T-helper 22 cell (primary cell): Measurements from ENCODE around the gene DIO3.

Experiments
- DNase-seq: peaks from one replicate; pipeline ENCODE4 v3.0.0-alpha.2; 2020; ENCODE audit warnings: low read depth

DIO3 gene

DNA sequence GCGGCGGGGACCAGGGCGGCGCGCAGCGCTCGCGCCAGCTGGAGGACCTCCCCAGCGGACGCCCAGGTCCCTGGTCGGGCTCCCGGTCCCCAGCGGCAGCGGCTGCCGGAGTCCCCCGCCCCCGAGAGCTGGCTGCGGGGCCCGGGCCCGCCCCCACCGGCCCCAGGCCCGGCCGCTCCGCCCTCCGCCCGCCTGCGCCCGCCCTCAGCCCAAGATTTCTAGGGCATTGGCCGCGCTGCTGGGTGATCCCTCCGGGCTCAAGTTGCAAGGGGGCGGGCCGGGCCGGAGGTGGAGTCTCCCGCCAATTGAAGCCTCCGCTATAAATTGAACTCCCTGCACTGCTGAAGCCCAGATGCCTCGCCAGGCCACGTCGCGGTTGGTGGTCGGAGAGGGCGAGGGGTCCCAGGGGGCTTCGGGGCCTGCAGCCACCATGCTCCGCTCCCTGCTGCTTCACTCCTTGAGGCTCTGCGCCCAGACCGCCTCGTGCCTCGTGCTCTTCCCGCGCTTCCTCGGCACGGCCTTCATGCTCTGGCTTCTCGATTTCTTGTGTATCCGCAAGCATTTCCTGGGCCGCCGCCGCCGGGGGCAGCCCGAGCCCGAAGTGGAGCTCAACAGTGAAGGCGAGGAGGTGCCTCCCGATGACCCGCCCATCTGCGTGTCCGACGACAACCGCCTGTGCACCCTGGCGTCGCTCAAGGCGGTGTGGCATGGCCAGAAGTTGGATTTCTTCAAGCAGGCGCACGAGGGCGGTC lies at the start of gene DIO3:
Gene DIO3 (plus strand): TSS at position 351 of the 752 bp plus-strand sequence.
- DNase-seq: no peak

DNA sequence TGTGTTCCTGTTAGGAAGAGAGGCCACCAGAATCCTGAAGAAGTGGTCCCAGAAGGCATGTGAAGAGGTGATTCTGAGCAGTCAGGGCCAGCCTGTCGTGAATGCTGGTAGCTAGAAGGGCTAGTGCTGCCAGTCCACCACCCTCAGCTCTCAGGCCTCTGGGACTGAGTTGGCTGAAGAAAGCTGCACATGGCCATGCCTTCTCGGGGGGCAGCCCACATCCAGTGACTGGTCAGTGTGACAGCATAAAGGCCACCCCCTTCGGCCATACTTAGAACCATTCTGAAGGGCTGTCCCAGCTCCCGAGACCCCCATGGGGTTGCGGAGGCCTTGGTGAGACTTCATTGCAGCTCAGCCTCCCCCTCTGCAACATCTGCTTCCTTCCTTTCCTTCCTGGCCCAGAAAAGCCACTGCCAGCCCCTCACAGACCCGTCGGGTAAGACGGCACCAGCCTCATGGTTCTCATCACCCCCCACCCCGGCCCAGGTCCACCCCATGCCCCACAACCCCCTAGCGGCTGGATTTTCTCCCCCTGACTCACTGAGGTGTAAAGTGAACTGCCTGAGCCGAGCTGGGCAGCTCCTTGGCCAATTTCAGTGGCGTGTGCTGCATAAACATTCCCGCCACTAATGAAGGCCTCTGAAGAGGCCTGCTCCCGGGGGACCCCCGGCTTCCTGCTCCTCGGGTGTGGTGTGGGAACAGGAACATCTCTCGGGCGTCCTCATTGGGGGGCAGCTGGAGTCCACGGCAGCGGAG lies 49.5 kb upstream of the DIO3 start:
- no peak for DNase-seq

DNA sequence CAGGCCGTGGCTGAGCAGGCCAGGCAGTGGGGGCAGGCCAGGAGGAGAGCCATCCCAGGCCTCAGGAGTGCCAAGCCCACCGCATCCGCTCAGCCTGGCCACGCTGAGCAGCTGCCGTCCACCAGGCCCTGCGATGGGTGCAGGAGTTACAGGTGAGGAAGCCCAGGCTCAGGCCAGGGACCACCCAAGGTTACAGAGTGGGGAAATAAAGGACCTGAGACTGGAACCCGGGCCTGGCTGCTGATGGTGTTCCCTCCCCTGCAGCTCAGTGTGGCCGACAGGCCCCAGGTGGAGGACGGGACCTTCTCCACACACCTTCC lies 49.0 kb upstream of the DIO3 start:
- DNase-seq: no peak

DNA sequence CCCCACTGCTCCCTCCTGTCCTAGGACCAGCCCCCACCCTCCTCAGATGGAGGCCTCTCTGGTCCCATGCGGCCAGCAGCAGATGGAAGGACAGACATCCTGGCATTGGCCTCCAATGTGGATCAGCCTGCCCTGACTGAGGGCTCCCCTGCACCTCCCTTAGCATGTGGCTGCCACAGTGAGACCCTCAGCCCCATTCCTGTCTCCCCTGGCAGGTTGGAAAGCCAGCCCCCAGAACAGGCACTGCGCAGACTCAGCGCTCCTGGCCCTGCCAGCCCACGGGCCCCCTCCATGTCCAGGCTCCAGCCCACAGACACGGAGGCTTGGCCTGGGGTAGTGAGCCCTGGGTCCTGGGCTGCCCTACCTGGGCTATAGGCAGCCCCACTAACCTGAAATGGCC lies 47.2 kb upstream of the DIO3 start:
- DNase-seq: no peak

DNA sequence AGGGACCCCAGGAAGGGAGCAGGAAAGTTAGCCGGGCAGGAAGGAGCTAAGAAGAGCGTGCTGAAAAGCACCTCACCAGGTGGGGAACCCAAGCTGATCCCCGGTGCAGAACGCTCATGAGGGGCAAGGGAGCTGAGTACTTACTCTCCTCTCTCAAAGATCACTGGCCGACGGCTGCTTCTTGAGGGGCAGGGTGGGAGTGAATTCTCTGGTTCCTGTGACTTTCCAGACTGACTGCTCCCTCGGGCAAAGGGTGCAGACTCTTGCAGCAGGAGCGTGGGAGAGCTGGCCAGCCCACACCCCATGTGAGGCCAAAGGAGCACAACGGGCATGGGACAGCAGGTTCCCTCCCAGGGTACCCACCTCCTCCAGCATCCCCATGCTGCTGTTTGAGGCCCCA lies 44.9 kb upstream of the DIO3 start:
- no peak for DNase-seq

DNA sequence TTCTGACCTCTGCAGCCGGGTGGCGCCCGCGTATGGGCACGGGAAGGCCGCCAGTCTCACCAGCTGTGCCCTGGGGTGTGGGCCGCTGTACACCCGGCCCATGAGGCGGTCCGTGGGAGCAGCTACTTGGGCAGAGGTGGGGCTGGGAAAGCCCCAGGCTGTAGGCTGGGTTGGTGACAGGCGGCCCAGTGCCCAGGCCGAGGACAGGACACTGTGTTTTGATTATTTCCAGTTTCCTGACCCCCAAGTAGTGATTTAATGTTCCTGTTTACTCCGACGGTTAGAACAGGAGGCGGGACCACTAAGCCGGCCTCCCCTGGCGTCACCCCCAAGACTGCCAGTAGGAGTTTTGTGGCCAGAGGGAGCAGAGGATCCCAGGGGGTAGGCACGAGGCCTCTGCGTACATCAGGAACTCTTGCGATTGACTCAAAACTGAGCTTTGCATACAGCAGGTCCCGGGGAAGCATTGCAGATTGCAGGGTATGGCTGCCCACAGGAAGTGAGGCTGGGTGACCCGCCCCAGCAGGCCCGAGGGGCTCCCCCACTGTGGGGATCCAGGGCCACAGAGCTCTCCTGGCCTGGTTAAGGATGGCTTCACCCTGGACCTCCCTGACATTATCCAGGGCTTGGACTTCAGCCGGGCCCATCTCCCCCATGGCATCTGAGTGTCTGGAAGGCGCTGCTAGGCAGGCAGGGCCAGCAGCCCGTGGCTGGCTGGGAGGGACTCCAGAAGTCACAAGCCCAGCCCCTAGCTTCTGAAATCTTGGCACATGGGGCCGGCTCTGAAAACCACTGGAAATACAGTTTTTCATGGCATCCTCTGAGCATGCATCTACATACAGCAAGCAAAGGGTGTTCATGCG lies 42.5 kb upstream of the DIO3 start:
- DNase-seq: no peak

DNA sequence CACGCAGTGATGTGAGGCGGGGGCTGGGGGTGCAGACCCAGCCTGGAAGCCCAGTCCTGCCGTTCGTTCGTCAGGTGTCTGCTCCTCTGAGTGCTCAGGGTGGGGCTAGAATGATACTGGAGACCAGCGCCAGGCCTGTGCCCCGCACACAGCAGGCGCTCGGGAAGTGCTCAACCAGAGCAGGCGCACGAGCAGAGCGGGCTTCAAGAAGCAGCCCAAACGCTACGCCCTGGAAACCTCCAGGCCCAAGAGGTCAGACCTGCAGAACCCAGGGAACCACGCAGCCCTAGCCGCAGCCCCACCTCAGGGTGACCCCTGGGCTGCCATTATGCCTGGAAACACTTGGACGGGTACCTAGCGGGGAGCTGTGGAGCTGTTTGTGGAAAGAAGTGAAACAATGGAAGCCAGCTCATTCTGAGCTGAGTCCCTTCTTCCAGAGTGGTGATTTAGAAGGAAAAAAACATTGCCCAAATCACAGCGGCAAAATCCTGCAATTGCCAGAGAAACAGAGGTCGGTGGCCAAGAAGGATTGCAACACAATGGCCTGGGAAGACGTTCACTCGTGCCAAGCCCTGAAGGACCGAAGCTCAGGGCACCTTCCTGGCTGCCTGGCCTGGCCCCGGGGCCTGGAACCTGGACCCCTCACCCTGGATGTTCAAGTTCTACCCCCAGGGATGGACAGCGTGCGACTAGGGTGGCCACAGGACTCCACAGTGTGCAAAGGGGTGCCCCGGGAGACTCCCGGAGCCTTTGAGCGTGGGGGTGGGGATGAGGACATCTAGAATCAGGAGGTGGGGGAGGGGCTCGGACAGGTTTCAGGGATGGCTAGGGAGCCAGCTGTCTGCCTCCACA lies 40.4 kb upstream of the DIO3 start:
- no peak for DNase-seq

DNA sequence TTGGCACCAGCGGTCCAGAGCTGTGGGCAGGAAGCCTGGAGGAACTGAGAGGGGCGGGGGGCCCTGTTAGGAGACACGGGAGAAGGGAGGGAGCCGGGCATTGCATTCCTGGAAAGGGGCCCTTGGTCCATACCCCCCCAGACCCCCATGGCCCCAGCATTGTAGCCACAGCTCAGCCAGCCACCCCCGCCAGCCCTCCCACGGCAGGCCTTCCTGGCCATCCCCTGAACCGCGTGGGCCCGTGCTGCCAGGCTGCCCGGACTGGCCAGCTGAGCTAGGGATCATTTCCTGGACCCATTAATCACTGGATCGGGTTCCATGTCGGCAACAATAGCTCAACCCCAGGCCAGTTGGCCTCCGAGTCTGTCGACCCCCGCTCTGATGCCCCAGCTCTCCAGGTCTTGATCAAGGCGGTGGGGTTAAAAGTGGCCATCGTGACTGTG lies 39.8 kb upstream of the DIO3 start:
- DNase-seq: no peak

DNA sequence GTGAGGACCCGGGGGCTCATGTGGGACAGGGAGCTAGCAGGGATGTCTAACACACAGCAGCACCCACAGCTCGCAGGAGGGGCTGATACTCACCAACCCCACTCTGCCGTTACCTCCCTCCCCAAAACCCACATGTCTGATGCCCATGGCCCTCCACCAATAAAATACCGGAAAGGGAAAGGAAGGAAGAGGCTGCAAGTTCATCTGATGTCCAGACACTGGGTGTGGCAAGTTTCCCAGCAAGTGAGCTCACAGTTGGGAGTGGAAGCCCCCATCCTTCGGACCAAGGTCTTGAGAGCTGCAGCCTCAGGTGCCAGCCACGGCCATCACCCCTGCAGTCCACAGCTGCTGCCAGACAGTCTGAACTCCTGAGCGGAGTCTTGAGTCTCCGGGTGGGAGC lies 39.3 kb upstream of the DIO3 start:
- no peak for DNase-seq

DNA sequence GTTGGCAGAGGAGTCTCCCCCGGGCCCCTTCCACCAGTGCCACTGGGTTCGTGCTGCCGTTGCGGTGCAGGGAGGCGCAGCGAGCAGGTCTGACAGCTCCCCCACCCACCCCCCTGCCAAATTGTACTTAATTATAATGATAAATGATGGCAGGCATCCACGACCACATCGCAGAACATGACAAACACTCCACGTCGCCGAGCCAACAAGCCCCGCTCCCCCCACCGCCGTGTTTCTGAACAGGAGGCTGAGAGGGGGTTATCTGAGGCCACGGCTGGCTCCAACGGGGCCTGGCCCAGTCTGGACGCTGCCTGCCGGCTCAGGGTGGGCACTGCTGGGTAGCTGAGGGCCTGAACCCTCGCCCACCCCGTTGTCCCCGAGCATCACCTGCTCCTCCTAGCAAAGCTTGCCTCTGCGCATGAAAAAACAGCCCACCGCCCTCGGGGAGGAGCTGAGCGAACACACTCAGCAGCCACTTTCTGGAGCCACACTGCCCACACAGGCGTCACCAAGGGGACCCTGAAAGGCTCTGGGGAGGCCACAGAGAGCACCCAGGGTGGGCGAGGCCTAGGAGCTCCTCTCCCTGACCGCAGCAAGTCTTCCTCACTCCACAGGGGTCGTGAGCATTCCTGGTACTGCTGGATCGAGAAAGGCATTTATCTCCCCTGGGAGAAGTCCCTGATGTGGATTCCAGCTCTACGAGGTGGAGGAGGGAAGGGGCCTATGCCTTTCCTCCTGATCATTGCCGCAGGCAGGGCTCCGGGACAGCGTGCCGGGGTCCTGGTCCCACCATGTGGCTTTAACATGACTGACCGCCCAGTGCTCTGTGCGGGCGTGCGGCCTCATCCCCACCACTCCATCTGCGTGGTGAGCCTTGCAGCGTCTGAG lies 35.4 kb upstream of the DIO3 start:
- DNase-seq: no peak

DNA sequence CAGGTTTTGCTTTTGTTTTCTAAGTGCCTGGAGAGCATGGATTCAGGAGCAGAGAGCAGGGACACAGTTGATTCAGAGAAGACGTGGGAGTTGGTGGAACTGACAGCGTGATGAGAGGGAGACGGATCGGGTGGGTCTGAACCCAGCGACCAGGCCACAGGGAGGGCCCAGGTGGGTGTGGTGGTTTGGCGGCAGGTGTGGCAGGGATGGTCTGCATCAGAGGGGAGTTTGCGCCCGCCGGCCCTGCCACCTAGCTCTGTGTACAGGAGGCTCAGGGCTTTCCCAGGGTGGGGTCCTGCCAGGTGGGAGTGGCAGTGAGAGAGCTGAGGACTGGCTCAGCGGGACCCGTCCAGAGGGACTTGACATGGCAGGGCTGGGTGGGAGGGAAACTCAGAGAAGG lies 33.3 kb upstream of the DIO3 start:
- no peak for DNase-seq

DNA sequence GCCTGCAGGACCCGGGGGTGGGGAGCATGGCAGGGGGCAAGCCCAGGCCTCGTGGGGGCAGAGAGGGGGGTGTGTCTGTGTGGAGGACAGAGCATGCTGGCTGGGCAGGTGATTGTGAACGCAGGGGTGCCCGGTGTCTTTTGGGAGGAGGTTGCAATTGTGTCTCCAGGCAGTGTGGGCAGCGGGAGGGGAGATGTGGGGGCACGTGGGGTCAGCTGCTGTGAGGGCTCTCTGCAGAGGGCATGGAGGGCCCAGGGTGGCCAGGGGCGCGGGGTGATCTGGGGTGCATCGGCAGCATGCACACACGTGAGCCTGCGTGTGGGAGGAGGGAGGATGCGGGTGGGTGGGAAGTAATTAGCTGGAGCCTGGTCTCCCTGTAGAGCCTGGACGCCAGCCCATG lies 32.2 kb upstream of the DIO3 start:
- DNase-seq: no peak

DNA sequence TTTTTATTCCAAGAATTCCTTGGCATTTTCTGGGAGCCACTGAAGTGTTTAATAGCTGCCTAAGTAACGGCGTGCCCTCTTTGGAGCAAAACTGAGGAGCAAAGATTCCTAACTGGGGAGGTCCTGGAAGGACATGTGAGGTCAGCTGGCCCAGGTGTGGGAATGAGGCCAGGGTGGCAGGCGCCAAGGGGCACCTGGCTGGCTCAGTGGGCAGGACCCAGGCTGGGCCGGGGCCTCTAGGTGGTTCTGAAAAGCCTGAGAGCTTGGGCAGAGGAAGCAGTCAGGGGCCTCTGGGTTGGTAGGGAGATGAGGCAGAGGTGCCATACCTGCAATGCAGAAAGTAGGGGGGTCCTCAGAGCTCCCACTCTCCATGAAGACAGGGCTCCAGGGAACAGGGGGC lies 27.1 kb upstream of the DIO3 start:
- DNase-seq: no peak

DNA sequence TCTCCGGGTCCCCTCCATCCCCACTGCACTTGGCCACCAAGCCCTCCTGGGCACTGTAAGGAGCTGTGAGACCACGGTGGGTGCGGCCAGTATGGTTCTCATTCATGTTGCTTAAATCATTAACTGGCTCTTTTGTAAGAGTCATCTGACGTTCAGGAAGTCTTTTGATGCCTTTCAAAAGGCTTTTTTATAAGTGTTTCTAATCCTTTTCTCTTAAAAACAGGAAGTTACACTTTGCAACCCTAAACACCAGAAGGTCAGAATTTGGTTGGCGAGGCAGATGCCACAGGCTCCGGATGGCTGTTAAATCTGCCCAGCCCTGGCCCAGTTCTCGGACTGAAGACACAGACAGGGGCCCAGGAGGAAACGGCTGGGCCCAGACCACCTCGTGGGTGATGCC lies 26.1 kb upstream of the DIO3 start:
- no peak for DNase-seq

DNA sequence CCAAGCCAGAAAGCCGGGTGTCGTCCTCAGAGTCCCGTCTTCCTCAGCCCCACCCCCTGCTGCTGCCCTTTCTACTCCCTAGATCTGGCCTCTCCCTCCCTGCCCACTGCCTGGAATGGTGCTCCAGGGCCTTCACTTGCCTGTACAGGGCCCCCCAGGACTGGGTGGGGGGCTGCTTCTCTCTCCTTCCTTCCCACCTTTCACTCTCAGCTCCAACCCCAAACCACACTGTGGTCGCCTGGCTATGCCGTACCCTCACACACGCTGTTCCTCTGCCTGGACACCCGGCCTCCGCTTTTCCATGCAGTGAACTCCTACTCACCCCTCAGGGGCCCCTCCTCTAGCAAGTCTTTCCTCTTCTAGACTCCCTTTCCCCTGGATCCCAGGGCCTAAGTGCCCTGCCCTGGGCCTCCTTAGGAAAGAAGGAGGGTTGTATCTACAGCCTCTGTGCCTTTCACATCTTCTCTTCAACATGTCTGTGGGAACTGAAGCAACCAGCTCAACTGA lies 25.5 kb upstream of the DIO3 start:
- DNase-seq: no peak

DNA sequence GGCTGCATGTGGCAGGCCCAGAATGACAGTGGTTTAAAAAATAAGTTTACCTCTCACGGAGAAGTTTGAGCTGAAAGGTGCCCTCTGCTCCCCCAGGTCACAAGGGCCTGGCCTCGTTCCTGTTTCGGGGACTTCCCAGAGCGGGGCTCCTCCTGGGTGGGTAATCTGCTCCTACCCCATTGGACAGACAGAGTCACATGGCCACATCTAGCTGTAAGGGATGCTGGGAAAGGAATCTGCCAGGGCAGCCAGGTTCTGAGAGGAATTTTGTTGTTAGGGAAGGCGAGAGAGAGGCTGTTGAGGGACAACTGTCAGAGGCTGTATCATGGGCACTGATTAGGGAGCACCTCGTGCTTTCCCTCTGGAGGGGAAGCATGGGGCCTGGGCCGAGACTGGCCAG lies 24.0 kb upstream of the DIO3 start:
- DNase-seq: no peak

DNA sequence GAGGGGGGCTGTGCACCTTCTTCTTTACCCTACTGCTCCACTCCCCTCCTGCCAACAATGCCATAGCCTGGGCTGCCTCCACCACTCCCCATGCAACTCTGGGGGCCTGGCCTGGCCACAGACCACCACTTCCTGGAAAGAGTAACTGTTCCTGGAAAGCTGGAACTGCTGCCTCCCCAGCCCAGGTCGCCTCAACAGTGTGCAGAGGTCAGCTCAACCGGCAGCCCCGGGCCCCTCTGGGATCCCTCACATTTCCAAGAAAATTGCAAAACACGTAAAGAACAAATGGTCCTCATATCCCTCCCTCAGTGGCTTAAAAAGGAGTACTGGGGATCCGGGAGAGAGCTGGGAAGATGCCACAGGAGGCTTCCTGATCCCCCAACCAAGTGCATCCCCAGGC lies 22.4 kb upstream of the DIO3 start:
- no peak for DNase-seq

DNA sequence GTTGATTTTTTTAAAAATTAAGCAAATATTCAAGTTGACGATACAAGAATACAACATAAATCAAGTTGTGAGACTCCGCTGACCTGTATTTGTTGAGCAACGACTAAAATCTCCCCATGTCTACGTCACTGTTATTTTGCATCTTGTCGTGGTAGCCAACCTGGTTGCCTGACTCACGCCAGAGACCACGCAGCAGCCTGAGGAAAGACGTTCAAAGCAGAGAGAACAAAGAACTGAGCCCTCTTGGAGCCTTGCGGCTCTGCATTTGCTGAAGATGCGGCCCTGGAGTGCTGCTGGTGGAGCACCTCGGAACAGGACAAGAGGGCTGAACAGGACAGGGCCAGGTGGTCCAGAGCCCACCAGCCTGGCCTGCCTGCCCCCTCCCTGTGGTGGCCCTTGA lies 21.4 kb upstream of the DIO3 start:
- no peak for DNase-seq

DNA sequence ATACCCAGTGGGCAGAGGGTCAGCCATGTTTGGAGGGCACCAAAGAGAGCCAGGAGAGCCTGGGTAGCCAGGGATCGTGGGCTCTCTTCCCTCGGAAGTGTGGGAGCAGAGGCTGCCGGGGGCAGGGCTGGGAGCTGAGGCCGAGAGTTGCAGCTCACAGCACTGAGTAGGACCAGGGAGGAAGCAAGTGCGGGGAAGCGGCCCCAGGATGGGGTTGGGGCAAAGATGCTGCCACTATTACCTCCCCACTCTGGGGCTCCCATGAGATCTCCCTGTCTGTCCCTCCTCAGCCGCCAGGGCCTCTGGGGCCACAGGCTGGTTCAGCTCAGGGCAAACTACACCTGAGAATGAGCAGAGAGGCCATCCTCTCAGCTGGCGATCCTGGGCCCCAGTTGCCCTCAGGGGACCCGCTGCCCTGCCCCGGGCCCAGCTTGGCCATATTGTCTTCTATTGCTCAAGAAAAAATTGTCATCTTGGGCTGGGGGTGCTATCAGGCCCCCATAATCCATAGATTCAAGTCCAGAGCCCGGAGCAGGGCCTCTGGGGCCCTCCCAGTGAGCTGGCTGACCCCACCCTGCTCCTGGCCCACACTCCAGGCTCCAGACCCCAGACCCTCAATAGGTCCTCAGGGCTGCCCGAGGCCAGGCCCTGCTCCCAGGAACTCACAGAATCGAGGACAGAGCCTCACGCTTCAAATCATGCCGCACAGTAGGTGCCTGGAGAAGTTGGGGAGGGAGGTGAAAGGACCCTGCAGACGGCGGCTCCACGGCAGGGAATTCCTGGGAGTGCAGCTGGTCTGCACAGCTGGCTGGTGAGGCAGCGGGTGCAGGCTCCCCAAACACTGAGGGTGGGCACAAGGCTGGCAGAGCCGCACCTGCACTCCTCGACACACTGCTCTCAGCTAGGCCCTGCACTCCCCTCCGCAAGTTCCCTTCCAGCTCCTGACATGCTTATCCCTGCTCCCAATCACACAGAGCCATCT lies 20.5 kb upstream of the DIO3 start:
- DNase-seq: no peak

DNA sequence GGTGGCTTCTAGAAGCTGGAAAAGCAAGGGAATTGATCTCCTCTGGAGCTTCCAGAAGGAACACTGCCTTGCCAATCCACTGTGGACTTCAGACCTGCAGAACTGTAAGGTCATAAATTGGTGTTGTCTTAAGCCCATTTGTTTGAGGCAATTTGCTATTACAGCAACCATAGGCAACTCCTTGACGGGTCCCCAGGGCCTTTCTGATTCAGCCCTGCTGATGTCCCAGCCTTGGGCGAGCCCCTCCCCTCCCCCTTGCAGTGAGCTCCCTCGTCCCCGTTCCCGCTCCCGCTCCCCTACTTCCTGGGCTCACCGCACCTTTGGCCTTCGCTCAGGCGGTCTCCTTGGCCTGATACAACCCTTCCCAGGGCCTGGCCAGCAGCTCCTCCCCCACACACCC lies 18.9 kb upstream of the DIO3 start:
- no peak for DNase-seq
